KMS-11 (cell line): Measurements from ENCODE around the gene LEKR1.
"Not testable (repeated sequence)": the region's sequence is repeated elsewhere in the genome, so short reads cannot be mapped to it uniquely, and the experiment has no call there.

Experiments used
- H2AFZ ChIP-seq: fragments of 200-600 bp; sonication (generic); 2 replicates; pipeline ENCODE4 v1.6.1; 2016; ENCODE audit warnings: antibody characterized with exemption, mixed run types, low read depth
- H3K27ac ChIP-seq: fragments of 200-600 bp; sonication (generic); 2 replicates; pipeline ENCODE4 v1.6.1; 2016; ENCODE audit warnings: mild to moderate bottlenecking, mixed run types
- H3K27me3 ChIP-seq: fragments of 200-600 bp; sonication (generic); 2 replicates; pipeline ENCODE4 v1.6.1; 2017; ENCODE audit warnings: mild to moderate bottlenecking, low read depth, mixed run types, moderate library complexity; ENCODE audit not compliant: insufficient read depth
- H3K36me3 ChIP-seq: fragments of 200-600 bp; sonication (generic); 2 replicates; pipeline ENCODE4 v1.6.1; 2017; ENCODE audit warnings: mild to moderate bottlenecking, mixed run types; ENCODE audit not compliant: insufficient read depth
- H3K4me1 ChIP-seq: fragments of 200-600 bp; sonication (generic); 2 replicates; pipeline ENCODE4 v1.6.1; 2016; ENCODE audit warnings: mild to moderate bottlenecking, low read depth, mixed run types; ENCODE audit not compliant: poor library complexity, severe bottlenecking
- H3K4me2 ChIP-seq: fragments of 200-600 bp; sonication (generic); 2 replicates; pipeline ENCODE4 v1.7.0; 2016; ENCODE audit warnings: mild to moderate bottlenecking, mixed run types
- H3K4me3 ChIP-seq: fragments of 200-600 bp; sonication (generic); IDR thresholded peaks from 2 replicates; pipeline ENCODE4 v1.6.1; 2017; ENCODE audit warnings: low read depth, low read length, mixed read lengths; ENCODE audit not compliant: insufficient read depth
- H3K79me2 ChIP-seq: fragments of 200-600 bp; sonication (generic); 2 replicates; pipeline ENCODE4 v1.6.1; 2016; ENCODE audit warnings: low read depth, mixed run types; ENCODE audit not compliant: insufficient read depth
- H3K9ac ChIP-seq: fragments of 200-600 bp; sonication (generic); 2 replicates; pipeline ENCODE4 v1.6.1; 2016; ENCODE audit warnings: mild to moderate bottlenecking, mixed run types
- H4K20me1 ChIP-seq: fragments of 200-600 bp; sonication (generic); 2 replicates; pipeline ENCODE4 v1.6.1; 2016; ENCODE audit warnings: mild to moderate bottlenecking, mixed run types; ENCODE audit not compliant: insufficient read depth
- CTCF ChIP-seq: fragments of 200-600 bp; sonication (generic); conservative IDR thresholded peaks from 2 replicates; pipeline ENCODE4 v1.6.1; 2017; ENCODE audit warnings: low read depth, mild to moderate bottlenecking, antibody characterized with exemption, low read length, moderate library complexity, mixed read lengths

The LEKR1 gene

GRCh38 chr3:156867920-156868319, 41.8 kb downstream of the LEKR1 start:
- Histone ChIP-seq H3K4me1 (peaks cover 13% of the 10 kb centered on the region), H3K9ac (no peak overlapping the region), H3K79me2 (no peaks in the 10 kb centered on the region), H3K27me3 (no peaks in the 10 kb centered on the region), H3K36me3 (no peaks in the 10 kb centered on the region), H3K4me2 (no peak overlapping the region), H2AFZ (no peak overlapping the region), H3K4me3 (no peak overlapping the region), H4K20me1 (no peaks in the 10 kb centered on the region), H3K27ac (no peak overlapping the region)
- TF ChIP-seq CTCF = no peak

- no peaks in the 10 kb centered on the region for H4K20me1 ChIP-seq
- TF ChIP-seq CTCF = no peak
- no peaks in the 10 kb centered on the region for H3K79me2 ChIP-seq
- H3K4me3 ChIP-seq = no peak overlapping the region
- H3K27ac ChIP-seq = no peak overlapping the region
- H3K4me2 ChIP-seq = no peak overlapping the region
- peaks cover 13% of the 10 kb centered on the region for H3K4me1 ChIP-seq
- H3K36me3 ChIP-seq = no peaks in the 10 kb centered on the region
- H3K27me3 ChIP-seq = no peaks in the 10 kb centered on the region
- no peak overlapping the region for H2AFZ ChIP-seq
- no peak overlapping the region for H3K9ac ChIP-seq
Measured at GRCh38 chr3:156873906-156874305, 47.8 kb downstream of the LEKR1 start.

GRCh38 chr3:156879491-156879890, 53.3 kb downstream of the LEKR1 start:
- H2AFZ ChIP-seq, H3K4me3 ChIP-seq, H3K4me1 ChIP-seq, H3K9ac ChIP-seq, H3K27me3 ChIP-seq, H4K20me1 ChIP-seq, H3K79me2 ChIP-seq, H3K27ac ChIP-seq, H3K4me2 ChIP-seq, H3K36me3 ChIP-seq: not testable (repeated sequence)

GRCh38 chr3:156885761-156886160, 59.6 kb downstream of the LEKR1 start:
- no peaks in the 10 kb centered on the region for H3K79me2 ChIP-seq
- no peaks in the 10 kb centered on the region for H3K36me3 ChIP-seq
- no peak overlapping the region for H3K9ac ChIP-seq
- H3K27ac ChIP-seq = no peak overlapping the region
- H3K4me2 ChIP-seq = no peak overlapping the region
- H3K27me3 ChIP-seq = no peaks in the 10 kb centered on the region
- no peaks in the 10 kb centered on the region for H4K20me1 ChIP-seq
- no peak for TF ChIP-seq CTCF
- no peak overlapping the region for H2AFZ ChIP-seq
- no peak overlapping the region for H3K4me3 ChIP-seq
- no peaks in the 10 kb centered on the region for H3K4me1 ChIP-seq

GRCh38 chr3:156888176-156888575, 62.0 kb downstream of the LEKR1 start:
- TF ChIP-seq CTCF = no peak
- Histone ChIP-seq H3K27ac (no peak overlapping the region), H3K79me2 (no peaks in the 10 kb centered on the region), H3K4me3 (no peak overlapping the region), H4K20me1 (no peaks in the 10 kb centered on the region), H3K4me1 (no peaks in the 10 kb centered on the region), H2AFZ (no peak overlapping the region), H3K9ac (no peak overlapping the region), H3K4me2 (no peak overlapping the region), H3K36me3 (no peaks in the 10 kb centered on the region), H3K27me3 (no peaks in the 10 kb centered on the region)
